LHCN-M2 (cell line): ENCODE results near the gene TP53. TPM values are rescaled to one million over a fixed set of nuclear protein-coding genes. Genes with fewer than 3 reads are reported as not detected.

Source experiments
- DNase-seq: peaks from one replicate; pipeline ENCODE4 v3.0.0-alpha.2; 2012; ENCODE audit warnings: low read depth
- total RNA-seq: library from RNA; depleted of rRNA; stranded (reverse); fragments of >200 nt; gene quantifications from 2 replicates; pipeline ENCODE4 v1.2.3, GENCODE V29; 2014

TP53 gene
- total RNA-seq, 1 experiment from 2014 or later = 34.8 TPM

DNA sequence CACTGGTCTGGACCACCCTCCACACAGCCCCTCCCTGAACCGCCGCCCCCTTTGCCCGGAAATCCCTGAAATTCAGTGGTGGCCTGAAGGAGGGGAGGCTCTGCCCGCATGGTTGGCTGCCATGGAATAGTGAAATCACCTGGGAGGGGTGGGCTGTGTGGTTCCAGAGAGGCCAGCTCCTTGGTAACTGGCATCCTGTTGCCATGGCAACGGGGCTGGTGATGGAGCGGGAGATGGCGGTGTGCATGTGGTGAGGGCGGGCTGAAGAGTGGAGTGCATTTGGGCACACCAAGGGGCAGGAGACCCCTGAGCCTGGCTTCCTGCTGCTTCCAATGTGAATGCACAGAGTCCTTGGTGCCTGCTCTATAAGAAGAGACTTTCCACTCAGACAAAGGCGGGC lies 20.2 kb upstream of the TP53 start:
- DNase-seq = no peak

GRCh38 chr17:7706631-7707354 lies 19.5 kb upstream of the TP53 start:
- no peak for DNase-seq

GRCh38 chr17:7705269-7706255 lies 18.3 kb upstream of the TP53 start:
- DNase-seq = no peak

- DNase-seq = no peak
These were observed 17.4 kb upstream of the TP53 start, which contains the start of gene EFNB3 for GRCh38 chr17:7704601-7705268. Gene EFNB3, plus strand, starts transcription at chr17:7705202. Its CDS starts 397 bp downstream, at chr17:7705599.

GRCh38 chr17:7703584-7704479 lies 16.5 kb upstream of the TP53 start:
- DNase-seq = no peak

DNA sequence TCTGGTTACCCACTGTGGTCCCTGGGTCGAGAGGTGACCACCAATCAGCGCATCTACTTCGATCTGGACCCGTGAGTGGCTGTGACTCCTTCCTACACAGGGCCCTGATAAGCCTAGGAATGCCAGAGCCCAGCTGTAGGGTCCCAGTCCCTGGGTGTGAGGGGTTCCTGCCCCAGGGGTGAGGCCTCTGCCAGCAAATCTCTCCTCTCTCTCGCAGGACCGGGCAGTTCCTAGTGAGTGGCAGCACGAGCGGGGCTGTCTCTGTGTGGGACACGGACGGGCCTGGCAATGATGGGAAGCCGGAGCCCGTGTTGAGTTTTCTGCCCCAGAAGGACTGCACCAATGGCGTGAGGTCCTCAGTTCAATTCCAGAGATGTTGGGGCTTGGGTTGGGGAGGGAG lies 15.5 kb upstream of the TP53 start:
- no peak for DNase-seq

GRCh38 chr17:7701681-7702080 lies 14.4 kb upstream of the TP53 start:
- DNase-seq = no peak

- DNase-seq = no peak
These were observed 13.2 kb upstream of the TP53 start for GRCh38 chr17:7700510-7700909.

- DNase-seq = no peak
These were observed 10.7 kb upstream of the TP53 start for GRCh38 chr17:7697828-7698588.

- no peak for DNase-seq
These were observed 8.3 kb upstream of the TP53 start for GRCh38 chr17:7695586-7695985.

GRCh38 chr17:7688808-7689316 lies 1.6 kb upstream of the TP53 start:
- no peak for DNase-seq

GRCh38 chr17:7687908-7688807 lies 868 bp upstream of the TP53 start, which contains the start of gene WRAP53:
Gene WRAP53, plus strand, starts transcription at chr17:7688477. Its CDS starts 172 bp downstream, at chr17:7688649.
- DNase-seq = peak; percentile 99

- peak; percentile 84 for DNase-seq
These were observed 843 bp downstream of the TP53 start for GRCh38 chr17:7686222-7687071.

GRCh38 chr17:7685533-7686221 lies 1.6 kb downstream of the TP53 start:
- DNase-seq = peak; percentile 92

GRCh38 chr17:7684851-7685532 lies 2.3 kb downstream of the TP53 start:
- DNase-seq = no peak

DNA sequence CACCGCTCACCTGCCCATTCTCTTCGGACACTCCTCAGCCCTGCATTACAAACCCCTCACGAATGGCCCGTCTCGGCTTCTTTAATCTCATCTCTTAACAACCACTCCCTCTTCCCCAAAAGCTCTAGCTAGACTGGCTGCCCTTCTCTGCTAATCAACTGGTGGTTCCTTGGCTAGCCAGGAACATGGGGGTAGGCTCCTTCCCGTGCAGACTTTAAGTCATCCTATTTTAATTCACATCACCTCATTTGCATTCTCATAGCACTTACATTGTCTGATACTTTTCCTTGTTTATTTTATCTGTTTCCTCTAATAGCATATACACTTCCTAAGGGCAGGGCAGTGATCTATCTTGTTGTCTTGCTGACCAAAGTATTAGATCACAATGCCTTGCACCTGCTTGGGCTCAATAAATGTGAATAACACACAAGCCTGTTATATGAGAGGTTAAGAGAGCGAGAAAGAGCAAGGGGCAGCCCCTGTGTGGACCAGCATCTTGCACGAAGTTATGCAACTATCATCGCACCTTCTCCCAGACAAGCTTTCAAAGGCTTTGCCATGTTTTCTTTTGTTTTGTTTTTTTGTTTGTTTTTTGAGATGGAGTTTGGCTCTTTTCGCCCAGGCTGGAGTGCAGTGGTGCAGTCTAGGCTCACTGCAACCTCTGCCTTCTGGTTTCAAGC lies 9.8 kb downstream of the TP53 start:
- DNase-seq = no peak
